Lower leg skin (tissue), 3 donors: ENCODE measurements around the gene BMX.

Experiments
- CTCF ChIP-seq, 3 donors: fragments of 450-650 bp; IDR thresholded peaks; one replicate each; pipeline ENCODE4 v1.5.1; 2016; ENCODE audit warnings: antibody characterized with exemption in 3 of 3, mild to moderate bottlenecking in 3 of 3, moderate library complexity in 2 of 3
- POLR2A ChIP-seq, 2 donors: fragments of 450-650 bp; IDR thresholded peaks; one replicate each; pipeline ENCODE4 v1.6.1; 2016 to 2017; ENCODE audit warnings: antibody characterized with exemption in 2 of 2, mild to moderate bottlenecking in 1 of 2, moderate library complexity in 1 of 2

GRCh38 chrX:15524417-15524816 lies 23.8 kb downstream of the BMX start:
- TF ChIP-seq CTCF (IDR thresholded peaks at IDR 0.05) (no peak), POLR2A (IDR thresholded peaks at IDR 0.05) (no peak)
